Type B pancreatic cell (in vitro differentiated cells): Measurements from ENCODE around the gene PRMT7. TPM values are rescaled to one million over a fixed set of nuclear protein-coding genes. Genes with fewer than 3 reads are reported as not detected.
"Not testable (repeated sequence)": the region's sequence is repeated elsewhere in the genome, so short reads cannot be mapped to it uniquely, and the experiment has no call there.

ENCODE experiments used
- DNase-seq: peaks from one replicate; pipeline ENCODE4 v3.0.0; 2021; ENCODE audit warnings: mixed read lengths; ENCODE audit not compliant: unreplicated experiment; ENCODE audit errors: extremely low spot score
- H3K27ac Mint-ChIP-seq: 2 replicates; pipeline ENCODE4 v1.8.0; 2021; ENCODE audit warnings: mild to moderate bottlenecking, mixed read lengths
- H3K27me3 Mint-ChIP-seq: 2 replicates; pipeline ENCODE4 v1.8.0; 2021; ENCODE audit warnings: mixed read lengths
- H3K36me3 Mint-ChIP-seq: 2 replicates; pipeline ENCODE4 v1.8.0; 2021; ENCODE audit warnings: mixed read lengths
- H3K4me1 Mint-ChIP-seq: one replicate; pipeline ENCODE4 v1.8.0; 2021; ENCODE audit warnings: mixed read lengths; ENCODE audit not compliant: unreplicated experiment
- H3K4me3 Mint-ChIP-seq: 2 replicates; pipeline ENCODE4 v1.8.0; 2021; ENCODE audit warnings: mild to moderate bottlenecking, mixed read lengths
- H3K9me3 Mint-ChIP-seq: 2 replicates; pipeline ENCODE4 v1.8.0; 2021; ENCODE audit warnings: mixed read lengths
- CTCF ChIP-seq: fragments of 200-600 bp; sonication (generic); conservative IDR thresholded peaks from 2 replicates; pipeline ENCODE4 v1.5.0; 2021; ENCODE audit warnings: antibody characterized with exemption, mild to moderate bottlenecking
- total RNA-seq: library from RNA; stranded (reverse); gene quantifications from 2 replicates; pipeline ENCODE4 v1.2.1, GENCODE V29; 2021; ENCODE audit warnings: low replicate concordance

The PRMT7 gene
- total RNA-seq, 1 donor from 2014 or later = 66.9 TPM

GRCh38 chr16:68285683-68286082, 25.1 kb upstream of the PRMT7 start:
- no peaks in the 10 kb centered on the region for H3K9me3 Mint-ChIP-seq
- H3K27ac Mint-ChIP-seq = no peak overlapping the region

GRCh38 chr16:68286153-68287074, 24.4 kb upstream of the PRMT7 start:
- Mint-ChIP-seq H3K9me3 (no peaks in the 10 kb centered on the region), H3K27me3 (no peaks in the 10 kb centered on the region), H3K4me1 (peaks cover 13% of the 10 kb centered on the region), H3K4me3 (no peak overlapping the region), H3K27ac (no peak overlapping the region), H3K36me3 (peaks cover 22% of the 10 kb centered on the region)
- no peak for DNase-seq
- no peak for TF ChIP-seq CTCF

More at GRCh38 chr16:68285683-68286082, 25.1 kb upstream of the PRMT7 start:
- H3K4me3 Mint-ChIP-seq = no peak overlapping the region
- H3K36me3 Mint-ChIP-seq = peaks cover 18% of the 10 kb centered on the region
- no peak for TF ChIP-seq CTCF
- H3K4me1 Mint-ChIP-seq = peaks cover 13% of the 10 kb centered on the region
- DNase-seq = no peak
- no peaks in the 10 kb centered on the region for H3K27me3 Mint-ChIP-seq

GRCh38 chr16:68287276-68288251, 23.3 kb upstream of the PRMT7 start:
- Mint-ChIP-seq H3K36me3 (peaks cover 21% of the 10 kb centered on the region), H3K27me3 (no peaks in the 10 kb centered on the region), H3K4me1 (peaks cover 13% of the 10 kb centered on the region), H3K9me3 (no peaks in the 10 kb centered on the region), H3K27ac (no peak overlapping the region), H3K4me3 (no peak overlapping the region)
- no peak for TF ChIP-seq CTCF
- DNase-seq = no peak

GRCh38 chr16:68288252-68288650, 22.6 kb upstream of the PRMT7 start:
- no peak for TF ChIP-seq CTCF
- H3K27ac Mint-ChIP-seq = no peak overlapping the region
- no peaks in the 10 kb centered on the region for H3K27me3 Mint-ChIP-seq
- H3K4me1 Mint-ChIP-seq = peaks cover 13% of the 10 kb centered on the region
- DNase-seq = no peak
- peaks cover 25% of the 10 kb centered on the region for H3K36me3 Mint-ChIP-seq
- no peak overlapping the region for H3K4me3 Mint-ChIP-seq
- no peaks in the 10 kb centered on the region for H3K9me3 Mint-ChIP-seq

- peaks cover 25% of the 10 kb centered on the region for H3K36me3 Mint-ChIP-seq
- DNase-seq, H3K27me3 Mint-ChIP-seq, H3K9me3 Mint-ChIP-seq, H3K4me1 Mint-ChIP-seq, H3K27ac Mint-ChIP-seq, H3K4me3 Mint-ChIP-seq: not testable (repeated sequence)
Measured at GRCh38 chr16:68288796-68289195, 22.0 kb upstream of the PRMT7 start.
